CD4-positive, alpha-beta memory T cell (primary cell): ENCODE measurements around the gene FAM200C. TPM values are rescaled to one million over a fixed set of nuclear protein-coding genes. Genes with fewer than 3 reads are reported as not detected.

Experiments
- CTCF ChIA-PET: fragments of 350-600 bp; sonication (Branson Sonifier 250); formaldehyde crosslinking; loops from one replicate; lab custom pipeline; 2021; ENCODE audit warnings: inconsistent platforms; ENCODE audit not compliant: partially characterized antibody; lab: Charles Lee
- POLR2A ChIA-PET: fragments of 350-600 bp; sonication (Branson Sonifier 250); formaldehyde crosslinking; loops from one replicate; lab custom pipeline; 2021; ENCODE audit not compliant: partially characterized antibody; lab: Charles Lee
- DNase-seq, 5 donors: peaks; one replicate each; pipeline versions ENCODE4 v3.0.0 to v3.0.0-alpha.2; 2020 to 2022; ENCODE audit warnings: mixed read lengths in 1 of 5
- H3K27ac ChIP-seq: one replicate; pipeline ENCODE4 v1.7.0; 2013; ENCODE audit warnings: low read depth, low read length
- H3K27me3 ChIP-seq: 2 replicates; pipeline ENCODE4 v1.7.0; 2013; ENCODE audit warnings: mild to moderate bottlenecking, low read length, moderate library complexity; ENCODE audit not compliant: insufficient read depth
- H3K36me3 ChIP-seq: 2 replicates; pipeline ENCODE4 v1.7.0; 2013; ENCODE audit warnings: mild to moderate bottlenecking, low read length, moderate library complexity; ENCODE audit not compliant: insufficient read depth
- H3K4me1 ChIP-seq: 2 replicates; pipeline ENCODE4 v1.7.0; 2013; ENCODE audit warnings: mild to moderate bottlenecking, low read length, moderate library complexity; ENCODE audit not compliant: insufficient read depth
- H3K4me3 ChIP-seq, 2 donors: one replicate each; pipeline ENCODE4 v1.7.0; 2013; ENCODE audit warnings: low read length in 2 of 2, mild to moderate bottlenecking in 1 of 2
- H3K9me3 ChIP-seq, 2 donors: one replicate each; pipeline ENCODE4 v1.7.0; 2013; ENCODE audit warnings: low read length in 2 of 2, control low read depth in 1 of 2; ENCODE audit not compliant: control insufficient read depth in 1 of 2
- H3K27ac Mint-ChIP-seq, 7 donors: one replicate each; pipeline ENCODE4 v1.8.0; 2020 to 2021; ENCODE audit warnings: mixed read lengths in 7 of 7, mild to moderate bottlenecking in 6 of 7, inconsistent platforms in 3 of 7, moderate library complexity in 3 of 7
- H3K27me3 Mint-ChIP-seq, 2 donors: one replicate each; pipeline ENCODE4 v1.8.0; 2020 to 2021; ENCODE audit warnings: mixed read lengths in 2 of 2
- H3K36me3 Mint-ChIP-seq, 2 donors: one replicate each; pipeline ENCODE4 v1.8.0; 2020 to 2021; ENCODE audit warnings: mixed read lengths in 2 of 2, inconsistent platforms in 1 of 2, mild to moderate bottlenecking in 1 of 2
- H3K4me1 Mint-ChIP-seq, 4 donors: one replicate each; pipeline ENCODE4 v1.8.0; 2020 to 2021; ENCODE audit warnings: mixed read lengths in 4 of 4, mild to moderate bottlenecking in 1 of 4
- H3K4me3 Mint-ChIP-seq, 8 donors: one replicate each; pipeline ENCODE4 v1.8.0; 2020 to 2021; ENCODE audit warnings: mixed read lengths in 8 of 8, mild to moderate bottlenecking in 7 of 8, moderate library complexity in 6 of 8, inconsistent platforms in 3 of 8
- H3K9me3 Mint-ChIP-seq, 8 donors: one replicate each; pipeline ENCODE4 v1.8.0; 2020 to 2021; ENCODE audit warnings: mixed read lengths in 8 of 8, mild to moderate bottlenecking in 5 of 8, inconsistent platforms in 3 of 8, moderate library complexity in 1 of 8
- intact Hi-C: fragments of 100-400 bp; cut with micrococcal nuclease; formaldehyde crosslinking; loops from one replicate; pipeline ENCODE4 v1.15.1; 2023
- polyA plus RNA-seq, 2 donors: library from polyadenylated mRNA; unstranded; fragments of 300-500 nt; fragmentation: Illumina TruSeq; gene quantifications; one replicate each; pipeline ENCODE4 v1.2.3, GENCODE V29; 2021
- total RNA-seq, 2 experiments: library from RNA; stranded (reverse); gene quantifications; one replicate each; pipeline ENCODE4 v1.2.3, GENCODE V29; 2021

FAM200C gene
- total and polyA plus RNA-seq, 4 experiments from 2014 or later: 0.08 to 1.1 (median 0.49) TPM

DNA sequence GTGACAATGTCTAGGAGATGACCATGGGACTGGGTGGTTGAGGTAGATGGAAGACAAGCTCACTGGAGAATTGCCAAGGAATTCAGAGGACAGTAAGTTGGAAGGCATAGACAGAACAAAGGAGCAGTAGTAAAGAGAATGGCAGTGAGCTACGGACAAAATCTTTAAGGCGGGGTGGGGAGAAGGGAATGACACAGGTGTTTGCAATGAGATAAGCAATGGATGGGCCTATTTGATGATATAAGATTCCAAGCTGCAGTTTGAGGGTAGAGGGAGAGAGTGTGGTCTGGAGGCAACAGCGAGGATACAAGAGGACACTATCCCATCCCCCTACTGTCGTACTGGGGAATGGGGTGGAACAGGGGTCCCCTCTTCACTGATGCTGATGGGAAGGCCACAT, 36.2 kb upstream of the FAM200C start:
- peaks cover 2% of the 10 kb centered on the region for H3K4me1 ChIP-seq
- Mint-ChIP-seq H3K36me3 (peaks cover 0 to 2% of the 10 kb centered on the region in 2 donors), H3K27me3 (peaks cover 7% of the 10 kb centered on the region in 2 donors), H3K4me1 (peaks cover 5 to 14% (median 8%) of the 10 kb centered on the region in 4 donors), H3K27ac (no peak overlapping the region), H3K9me3 (no peaks in the 10 kb centered on the region), H3K4me3 (no peak overlapping the region)
- H3K9me3 ChIP-seq: no peaks in the 10 kb centered on the region
- H3K27me3 ChIP-seq: no peaks in the 10 kb centered on the region
- no peak for DNase-seq
- intact Hi-C loops: loop anchor here (5.0 to 10.0 kb wide), 3 partner anchors 239 to 1256 kb away; partner anchors contain the start of gene GABRB2
- H3K27ac ChIP-seq: no peak overlapping the region
- H3K36me3 ChIP-seq: no peaks in the 10 kb centered on the region
- H3K4me3 ChIP-seq: no peak overlapping the region
- CTCF ChIA-PET: interaction anchor here (0.8 kb wide), 1 partner anchor 11 kb away, joined by 3 read pairs; no protein-coding TSS in a partner anchor
- POLR2A ChIA-PET: interaction anchor here (0.7 kb wide), 1 partner anchor 14 kb away, joined by 4 read pairs; the partner anchor contains the start of gene PTTG1

DNA sequence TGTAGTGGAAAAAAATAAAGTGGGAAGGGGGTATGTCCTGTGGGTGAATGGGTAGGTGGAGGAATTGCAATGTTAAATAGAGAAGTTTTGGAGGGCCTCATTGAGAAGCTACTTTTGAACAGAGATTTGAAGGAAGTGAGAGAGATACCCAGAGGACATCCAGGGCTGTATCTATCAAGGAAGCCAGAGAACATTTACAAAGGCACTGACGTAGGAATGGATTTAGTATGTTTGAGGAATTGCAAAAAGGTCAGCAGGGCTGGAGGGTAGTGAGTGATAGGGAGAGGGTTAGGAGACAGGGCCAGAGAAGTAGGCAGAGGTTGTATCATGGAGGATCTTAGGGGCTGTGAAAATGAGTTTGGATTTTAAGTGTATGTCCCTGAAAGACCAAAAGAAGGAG, 35.7 kb upstream of the FAM200C start:
- intact Hi-C loops: loop anchor here (5.0 to 10.0 kb wide), 3 partner anchors 239 to 1257 kb away; partner anchors contain the start of gene GABRB2

DNA sequence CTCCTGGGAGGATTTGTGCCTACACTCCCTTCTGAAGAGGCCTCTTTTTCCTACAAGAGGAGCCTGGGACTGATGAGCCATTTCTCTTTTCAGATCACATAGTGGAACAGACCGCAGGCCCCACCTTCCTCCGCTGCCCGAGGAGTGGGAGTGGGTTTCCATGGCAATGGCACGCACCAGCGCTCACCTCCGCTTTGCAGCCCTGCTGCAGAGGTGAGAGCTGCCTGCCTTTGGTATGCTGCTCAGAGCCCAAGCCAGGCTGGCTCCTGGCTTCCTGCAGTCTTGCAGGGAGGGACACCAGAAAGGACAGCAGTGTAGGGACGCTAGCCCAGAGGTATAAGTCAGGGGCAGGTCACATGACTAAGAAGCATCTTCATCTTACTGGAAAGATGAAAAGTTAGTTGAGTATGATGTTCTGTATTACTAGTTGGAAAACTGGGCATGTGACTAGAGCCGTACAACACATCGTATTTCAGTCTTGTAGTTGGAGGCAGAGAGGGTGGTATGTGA, 34.2 kb upstream of the FAM200C start:
- H3K9me3 Mint-ChIP-seq: no peaks in the 10 kb centered on the region
- Histone ChIP-seq H3K9me3 (no peaks in the 10 kb centered on the region), H3K27me3 (no peaks in the 10 kb centered on the region), H3K4me3 (no peak overlapping the region), H3K36me3 (no peaks in the 10 kb centered on the region), H3K27ac (no peak overlapping the region), H3K4me1 (no peaks in the 10 kb centered on the region)
- H3K4me1 Mint-ChIP-seq: peaks cover 2 to 9% (median 5%) of the 10 kb centered on the region in 4 donors
- no peak for DNase-seq
- H3K27me3 Mint-ChIP-seq: peaks cover 7% of the 10 kb centered on the region in 2 donors
- H3K27ac Mint-ChIP-seq: peak overlapping the region in 1 of 7 donors; percentile 13
- H3K36me3 Mint-ChIP-seq: peaks cover 3% of the 10 kb centered on the region in 2 donors
- ChIA-PET POLR2A (no interaction called here), CTCF (no interaction called here)
- intact Hi-C loops: loop anchor here (10.0 kb wide), 2 partner anchors 241 to 1111 kb away; partner anchors contain the start of gene GABRB2
- H3K4me3 Mint-ChIP-seq: no peak overlapping the region

More for the DNA sequence above, 35.7 kb upstream of the FAM200C start:
- ChIA-PET POLR2A (interaction anchor here (0.7 kb wide), 1 partner anchor 13 kb away, joined by 4 read pairs; the partner anchor contains the start of gene PTTG1), CTCF (interaction anchor here (0.8 kb wide), 1 partner anchor 10 kb away, joined by 3 read pairs; no protein-coding TSS in a partner anchor)
- Mint-ChIP-seq H3K4me3 (no peak overlapping the region), H3K36me3 (peaks cover 0 to 2% of the 10 kb centered on the region in 2 donors), H3K9me3 (no peaks in the 10 kb centered on the region), H3K4me1 (peaks cover 4 to 12% (median 7%) of the 10 kb centered on the region in 4 donors), H3K27ac (no peak overlapping the region), H3K27me3 (peaks cover 7% of the 10 kb centered on the region in 2 donors)
- Histone ChIP-seq H3K27ac (no peak overlapping the region), H3K4me3 (no peak overlapping the region), H3K9me3 (no peaks in the 10 kb centered on the region), H3K4me1 (no peaks in the 10 kb centered on the region), H3K27me3 (no peaks in the 10 kb centered on the region), H3K36me3 (no peaks in the 10 kb centered on the region)
- DNase-seq: no peak

DNA sequence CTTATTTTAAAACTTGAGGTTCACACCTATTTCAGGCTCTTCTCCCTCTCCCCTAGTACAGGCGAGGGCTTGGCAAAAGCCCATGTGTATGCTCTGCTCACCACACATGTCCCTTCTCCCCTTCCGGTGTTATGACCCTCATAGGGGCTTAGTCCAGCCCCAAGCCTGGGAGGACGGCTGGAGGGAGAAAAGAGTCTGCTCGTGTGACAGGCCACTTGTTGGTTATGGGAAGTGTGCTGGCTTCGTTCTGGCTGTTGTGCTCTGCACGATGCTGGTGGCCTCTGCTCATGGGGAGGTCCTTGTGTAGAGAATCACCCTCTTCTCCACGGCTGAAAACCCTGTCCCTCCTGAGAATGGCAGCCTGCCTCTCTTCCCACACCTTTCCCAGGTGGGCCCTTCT, 32.9 kb upstream of the FAM200C start:
- no peaks in the 10 kb centered on the region for H3K4me1 Mint-ChIP-seq
- POLR2A ChIA-PET: no interaction called here
- H3K4me3 Mint-ChIP-seq: no peak overlapping the region
- Histone ChIP-seq H3K36me3 (no peaks in the 10 kb centered on the region), H3K9me3 (no peaks in the 10 kb centered on the region), H3K4me1 (no peaks in the 10 kb centered on the region), H3K27me3 (no peaks in the 10 kb centered on the region), H3K27ac (no peak overlapping the region), H3K4me3 (no peak overlapping the region)
- peaks cover 5 to 10% of the 10 kb centered on the region in 2 donors for H3K36me3 Mint-ChIP-seq
- CTCF ChIA-PET: no interaction called here
- H3K27me3 Mint-ChIP-seq: peaks cover 7% of the 10 kb centered on the region in 2 donors
- no peak for DNase-seq
- H3K9me3 Mint-ChIP-seq: no peaks in the 10 kb centered on the region
- no peak overlapping the region for H3K27ac Mint-ChIP-seq
- intact Hi-C loops: loop anchor here (10.0 kb wide), 2 partner anchors 242 to 1112 kb away; partner anchors contain the start of gene GABRB2

DNA sequence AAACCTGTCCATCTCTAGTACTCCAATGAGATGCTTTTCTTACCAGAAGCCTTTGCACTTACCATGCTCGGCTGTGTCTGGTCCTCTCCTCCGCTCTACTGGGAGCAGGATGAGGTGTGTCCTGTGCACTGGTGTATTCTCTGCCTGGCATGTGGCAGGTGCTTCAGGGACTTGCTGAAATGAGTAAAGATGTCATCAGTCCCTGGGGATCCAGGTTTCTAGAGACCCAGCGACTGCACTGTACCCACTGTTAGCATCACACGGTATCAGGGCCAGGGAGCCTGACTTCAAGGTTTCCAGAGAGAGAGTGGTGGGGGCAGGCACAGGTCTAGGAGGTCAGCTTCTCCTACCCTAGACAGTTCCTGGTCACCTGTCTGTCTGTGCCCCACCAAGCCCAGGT, 32.3 kb upstream of the FAM200C start:
- no peak for DNase-seq
- Mint-ChIP-seq H3K9me3 (no peaks in the 10 kb centered on the region), H3K36me3 (peaks cover 5 to 10% of the 10 kb centered on the region in 2 donors), H3K27ac (no peak overlapping the region), H3K27me3 (peaks cover 7% of the 10 kb centered on the region in 2 donors), H3K4me1 (no peaks in the 10 kb centered on the region), H3K4me3 (no peak overlapping the region)
- POLR2A ChIA-PET: no interaction called here
- Histone ChIP-seq H3K27ac (no peak overlapping the region), H3K27me3 (no peaks in the 10 kb centered on the region), H3K4me1 (no peaks in the 10 kb centered on the region), H3K9me3 (no peaks in the 10 kb centered on the region), H3K4me3 (no peak overlapping the region), H3K36me3 (no peaks in the 10 kb centered on the region)
- CTCF ChIA-PET: no interaction called here
- intact Hi-C loops: loop anchor here (10.0 kb wide), 2 partner anchors 243 to 1113 kb away; partner anchors contain the start of gene GABRB2

DNA sequence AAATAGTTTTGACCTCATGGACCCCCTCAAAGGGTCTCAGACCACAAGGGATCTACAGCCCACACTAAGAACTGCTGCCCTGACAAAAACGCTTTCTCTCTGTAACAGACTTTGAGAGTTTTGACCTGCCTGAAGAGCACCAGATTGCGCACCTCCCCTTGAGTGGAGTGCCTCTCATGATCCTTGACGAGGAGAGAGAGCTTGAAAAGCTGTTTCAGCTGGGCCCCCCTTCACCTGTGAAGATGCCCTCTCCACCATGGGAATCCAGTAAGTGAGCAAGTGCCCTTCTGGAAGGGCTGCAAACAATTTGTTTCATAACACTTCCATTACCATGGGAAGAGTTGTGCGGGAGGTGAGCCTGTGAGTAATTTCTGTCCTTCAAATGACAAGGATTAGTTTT, 27.8 kb upstream of the FAM200C start:
- peaks cover 5 to 10% of the 10 kb centered on the region in 2 donors for H3K36me3 Mint-ChIP-seq
- H3K27ac Mint-ChIP-seq: no peak overlapping the region
- Histone ChIP-seq H3K4me1 (peaks cover 40% of the 10 kb centered on the region), H3K9me3 (no peaks in the 10 kb centered on the region), H3K36me3 (no peaks in the 10 kb centered on the region), H3K4me3 (no peak overlapping the region), H3K27ac (no peak overlapping the region), H3K27me3 (no peaks in the 10 kb centered on the region)
- no peak for DNase-seq
- peaks cover 28 to 32% (median 30%) of the 10 kb centered on the region in 4 donors for H3K4me1 Mint-ChIP-seq
- H3K4me3 Mint-ChIP-seq: no peak overlapping the region
- intact Hi-C loops: no loop called here
- H3K9me3 Mint-ChIP-seq: no peaks in the 10 kb centered on the region
- ChIA-PET POLR2A (no interaction called here), CTCF (interaction anchor here (16.2 kb wide), 1 partner anchor 12 kb away, joined by 239 read pairs; no protein-coding TSS in a partner anchor)
- no peaks in the 10 kb centered on the region for H3K27me3 Mint-ChIP-seq

DNA sequence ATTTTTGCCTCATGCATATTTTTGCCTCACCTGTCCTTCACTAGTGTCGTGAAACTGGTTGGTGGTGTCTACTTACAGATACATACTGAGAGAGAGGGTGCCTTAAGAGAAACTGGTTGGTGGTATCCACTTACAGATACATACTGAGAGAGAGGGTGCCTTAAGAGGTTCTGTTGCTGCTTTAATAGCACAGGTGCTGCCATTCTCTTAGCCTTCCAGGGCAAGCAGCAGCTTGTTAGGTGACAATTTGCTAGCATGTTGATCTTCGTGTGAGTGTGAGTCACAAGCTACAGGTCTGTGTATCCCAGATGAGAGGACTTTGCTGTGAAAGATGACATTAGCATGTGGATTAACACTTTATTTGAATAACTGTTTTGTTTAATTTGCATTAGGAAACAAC, 23.2 kb upstream of the FAM200C start:
- Histone ChIP-seq H3K27me3 (no peaks in the 10 kb centered on the region), H3K27ac (peak overlapping the region; percentile 62), H3K4me1 (peaks cover 65% of the 10 kb centered on the region), H3K9me3 (no peaks in the 10 kb centered on the region), H3K4me3 (peak overlapping the region in 1 of 2 donors; percentile 68), H3K36me3 (no peaks in the 10 kb centered on the region)
- peak in 3 of 5 donors; percentile 4 to 40 (median 6) for DNase-seq
- peaks cover 43 to 71% (median 60%) of the 10 kb centered on the region in 4 donors for H3K4me1 Mint-ChIP-seq
- peak overlapping the region; percentile 10 to 98 (median 96) for H3K4me3 Mint-ChIP-seq
- CTCF ChIA-PET: interaction anchor here (16.2 kb wide), 1 partner anchor 17 kb away, joined by 239 read pairs; no protein-coding TSS in a partner anchor
- H3K27me3 Mint-ChIP-seq: no peaks in the 10 kb centered on the region
- H3K9me3 Mint-ChIP-seq: peaks cover 0 to 2% (median 0%) of the 10 kb centered on the region in 8 donors
- peak overlapping the region; percentile 86 to 99 (median 97) for H3K27ac Mint-ChIP-seq
- POLR2A ChIA-PET: interaction anchor here (1.5 to 3.2 kb wide), 4 partner anchors 13 to 52 kb away, joined by 4 to 16 read pairs (median 4); partner anchors contain the start of gene FAM200C
- intact Hi-C loops: loop anchor here (5.0 kb wide), 2 partner anchors 44 to 84 kb away; no protein-coding TSS in a partner anchor
- H3K36me3 Mint-ChIP-seq: peaks cover 0 to 13% of the 10 kb centered on the region in 2 donors
